HG03045 (cell line): ENCODE measurements around the gene AKAP13.
A peak's percentile ranks its signal among the peaks of the same experiment; 100 is the strongest.
"Not testable (repeated sequence)": the region's sequence is repeated elsewhere in the genome, so short reads cannot be mapped to it uniquely, and the experiment has no call there.

ENCODE experiments used
- ATAC-seq: cut with Tn5 transposase; IDR thresholded peaks from one replicate; pipeline ENCODE4 v1.9.1; 2021; ENCODE audit warnings: mild to moderate bottlenecking, moderate library complexity; ENCODE audit not compliant: unreplicated experiment

Gene AKAP13

DNA sequence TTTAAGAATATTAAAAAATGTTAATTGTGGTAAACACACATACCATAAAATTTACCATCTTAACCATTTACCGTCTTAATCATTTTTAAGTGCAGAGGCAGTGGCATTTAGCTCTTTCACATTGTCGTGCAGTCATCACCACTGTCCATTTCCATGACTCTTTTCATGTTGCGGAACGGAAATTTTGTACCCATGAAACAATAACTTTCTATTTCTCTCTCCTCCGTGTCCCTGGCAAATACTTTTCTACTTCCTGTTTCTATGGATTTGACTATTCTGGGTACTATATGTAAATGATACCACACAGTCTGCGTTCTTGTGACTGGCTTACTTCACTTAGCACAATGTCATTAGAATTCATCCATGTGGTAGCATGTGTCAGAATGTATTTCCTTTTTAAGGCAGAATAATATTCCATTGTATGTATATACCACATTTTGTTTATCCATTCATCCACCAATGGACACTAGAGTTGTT is 27.9 kb downstream of the AKAP13 start:
- ATAC-seq: no peak

DNA sequence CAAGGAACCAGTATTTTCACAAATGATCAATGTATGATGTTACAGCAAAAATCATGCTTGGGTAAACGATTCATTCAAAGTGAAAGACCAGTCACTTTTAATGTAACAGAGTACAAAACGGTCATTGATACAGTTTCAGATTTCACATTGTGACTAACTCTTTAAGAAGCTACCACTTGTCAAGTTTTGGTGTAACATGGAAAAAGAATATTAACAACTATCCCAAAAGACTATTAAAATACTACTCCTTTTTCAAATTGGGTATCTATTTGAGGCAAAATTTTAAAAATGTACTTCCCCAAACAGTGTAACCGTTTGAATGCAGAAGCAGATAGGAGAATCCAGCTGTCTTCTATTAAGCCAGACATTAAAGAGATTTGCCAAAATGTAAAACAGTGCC is 31.7 kb downstream of the AKAP13 start:
- ATAC-seq: no peak

DNA sequence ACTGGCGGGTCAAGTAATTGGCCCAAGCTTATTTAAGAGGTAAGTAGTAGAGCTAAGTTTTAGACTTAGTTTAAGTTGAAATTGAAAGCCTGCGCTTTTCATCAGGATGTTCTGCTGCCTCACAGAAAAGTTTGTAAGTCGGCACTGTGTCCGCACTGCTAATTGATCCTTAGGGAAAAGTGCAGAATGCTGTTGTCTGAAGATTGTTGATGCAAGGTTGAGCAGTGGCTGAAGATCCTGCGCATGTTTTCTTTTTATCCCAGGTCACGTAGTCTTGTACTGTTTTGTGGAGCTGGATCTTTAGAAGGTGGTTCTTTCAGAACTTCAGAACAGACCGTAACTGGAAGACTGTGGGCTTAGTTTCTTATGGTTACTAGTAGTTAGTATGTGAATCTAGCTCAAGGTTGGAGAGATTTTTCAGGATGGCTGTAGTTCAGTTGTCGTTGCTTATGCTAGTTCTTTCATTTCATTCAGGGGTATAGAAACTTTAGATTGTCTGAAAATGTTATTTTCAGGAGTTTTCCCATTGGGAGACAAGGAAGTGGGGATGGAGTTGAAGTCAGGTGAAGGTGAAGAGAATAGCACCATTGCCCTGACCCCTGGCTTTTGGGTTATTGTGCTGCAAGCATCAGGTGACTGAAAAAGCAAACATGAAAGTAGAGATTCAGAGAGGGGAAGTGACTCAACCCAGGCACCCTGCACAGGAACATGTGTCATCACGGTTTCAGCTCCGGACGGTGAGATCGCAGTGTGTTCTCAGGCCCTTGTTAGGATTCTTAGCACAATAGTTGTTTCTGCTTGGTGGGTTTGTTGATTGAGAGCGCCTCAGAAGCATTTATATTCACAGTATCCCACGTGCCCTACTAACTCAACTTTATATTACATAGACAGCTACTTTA is 32.8 kb downstream of the AKAP13 start:
- peak; percentile 98 for ATAC-seq

DNA sequence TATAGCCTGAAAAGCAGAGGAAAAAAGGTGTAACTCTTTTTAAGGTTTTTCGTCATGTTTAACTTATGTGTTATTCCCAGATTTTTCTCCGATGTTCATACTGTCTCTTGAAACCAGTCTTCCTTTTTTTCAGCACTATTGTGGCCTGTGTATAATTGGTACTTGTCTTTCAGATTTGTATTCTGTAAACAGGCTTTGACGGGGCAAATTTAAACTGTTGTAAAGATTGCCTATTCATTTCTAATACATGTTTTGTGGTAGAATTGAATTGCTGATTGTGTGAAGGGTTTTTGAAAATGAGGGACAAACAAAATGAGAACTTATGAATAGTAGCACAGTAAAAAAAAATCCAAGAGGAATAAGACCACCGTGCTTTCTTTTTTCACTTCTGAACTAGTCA is 33.6 kb downstream of the AKAP13 start:
- no peak for ATAC-seq

DNA sequence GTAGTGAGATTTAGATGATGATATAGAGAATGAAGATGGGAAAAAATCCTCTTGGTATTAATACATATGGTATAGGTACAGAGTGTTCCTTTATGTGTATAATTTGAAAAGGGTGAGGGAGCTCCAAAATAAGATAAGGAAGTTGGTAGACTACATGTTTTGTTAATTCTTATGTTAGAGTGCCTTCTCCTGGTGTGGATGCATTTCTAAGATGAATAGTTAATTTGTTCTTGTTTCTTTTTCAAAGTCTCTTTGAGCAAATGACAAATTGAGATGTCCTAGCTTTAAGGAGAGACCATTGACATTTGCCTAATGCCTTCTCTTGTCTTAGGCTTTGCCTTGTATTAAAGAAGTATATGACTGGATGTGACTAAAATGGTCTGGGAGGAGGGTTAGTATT is 34.1 kb downstream of the AKAP13 start:
- ATAC-seq: no peak

DNA sequence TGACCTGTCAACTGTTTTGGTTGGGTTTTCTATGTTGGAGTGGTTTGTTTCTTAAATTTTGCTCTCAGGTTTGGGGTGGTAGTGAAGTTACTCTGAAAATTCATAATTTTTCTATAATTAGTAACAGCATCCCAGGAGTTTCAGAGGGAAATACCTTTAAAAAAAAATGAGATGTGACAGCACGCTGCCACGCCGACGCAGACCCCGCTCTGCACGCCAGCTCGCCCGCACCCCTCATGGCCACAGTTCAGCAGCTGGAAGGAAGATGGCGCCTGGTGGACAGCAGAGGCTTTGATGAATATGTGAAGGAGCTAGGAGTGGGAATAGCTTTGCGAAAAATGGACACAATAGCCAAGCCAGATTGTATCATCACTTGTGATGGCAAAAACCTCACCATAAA is 34.6 kb downstream of the AKAP13 start:
- ATAC-seq: no peak

DNA sequence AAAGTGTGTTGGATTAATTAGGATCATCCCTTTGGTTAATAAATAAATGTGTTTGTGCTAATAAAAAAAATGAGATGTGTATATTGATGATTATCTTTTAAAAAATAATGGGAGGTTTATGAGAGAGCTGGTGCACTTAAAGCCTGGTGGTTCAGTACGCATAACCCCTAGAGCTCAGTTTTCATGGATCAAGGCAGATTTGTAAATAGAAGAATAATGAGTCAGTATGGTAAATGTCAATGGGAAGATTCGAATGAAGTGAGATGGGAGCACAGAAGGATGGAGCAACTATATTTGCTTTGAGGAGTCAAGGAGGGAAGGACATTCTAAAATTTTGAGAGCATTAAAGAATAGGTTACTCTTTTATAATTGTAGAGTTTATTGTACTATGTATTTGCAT is 35.4 kb downstream of the AKAP13 start:
- ATAC-seq: no peak

DNA sequence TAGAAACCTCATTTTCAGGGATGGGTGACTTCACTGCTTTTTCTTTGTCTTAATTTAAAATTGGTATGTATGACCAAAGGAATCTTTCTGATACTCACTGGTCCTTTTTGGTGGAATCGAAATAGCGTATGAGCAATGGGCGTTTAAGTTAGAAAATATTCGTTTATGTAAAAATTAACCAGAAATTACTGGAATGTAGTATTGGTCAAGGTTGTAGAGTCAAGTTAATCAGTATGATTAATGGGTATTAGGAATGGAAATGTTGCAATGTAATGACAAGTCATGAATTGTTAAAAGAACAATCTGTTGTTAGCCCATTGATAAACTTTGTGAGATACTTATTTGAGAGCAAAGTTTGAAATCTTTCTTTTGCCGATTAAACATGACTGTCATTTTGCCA is 36.9 kb downstream of the AKAP13 start:
- ATAC-seq: no peak

DNA sequence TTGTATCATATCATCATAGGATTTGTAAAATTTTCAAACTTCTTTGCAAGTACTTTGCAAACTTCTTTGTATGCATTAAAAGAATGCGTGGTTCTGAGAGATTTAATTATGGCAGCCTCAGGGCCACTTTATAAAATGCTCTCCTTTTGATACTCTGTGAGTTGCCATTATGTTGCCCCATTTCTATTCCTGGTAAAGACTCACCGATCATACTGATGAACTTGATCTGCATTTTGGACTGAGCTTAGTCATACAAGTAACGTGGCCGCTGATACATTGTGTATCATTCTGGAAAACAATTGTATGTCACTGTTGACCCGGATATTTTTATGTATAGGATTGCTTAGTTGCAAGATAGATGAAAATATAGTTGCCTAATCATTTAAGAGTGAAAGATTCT is 38.8 kb downstream of the AKAP13 start:
- no peak for ATAC-seq

DNA sequence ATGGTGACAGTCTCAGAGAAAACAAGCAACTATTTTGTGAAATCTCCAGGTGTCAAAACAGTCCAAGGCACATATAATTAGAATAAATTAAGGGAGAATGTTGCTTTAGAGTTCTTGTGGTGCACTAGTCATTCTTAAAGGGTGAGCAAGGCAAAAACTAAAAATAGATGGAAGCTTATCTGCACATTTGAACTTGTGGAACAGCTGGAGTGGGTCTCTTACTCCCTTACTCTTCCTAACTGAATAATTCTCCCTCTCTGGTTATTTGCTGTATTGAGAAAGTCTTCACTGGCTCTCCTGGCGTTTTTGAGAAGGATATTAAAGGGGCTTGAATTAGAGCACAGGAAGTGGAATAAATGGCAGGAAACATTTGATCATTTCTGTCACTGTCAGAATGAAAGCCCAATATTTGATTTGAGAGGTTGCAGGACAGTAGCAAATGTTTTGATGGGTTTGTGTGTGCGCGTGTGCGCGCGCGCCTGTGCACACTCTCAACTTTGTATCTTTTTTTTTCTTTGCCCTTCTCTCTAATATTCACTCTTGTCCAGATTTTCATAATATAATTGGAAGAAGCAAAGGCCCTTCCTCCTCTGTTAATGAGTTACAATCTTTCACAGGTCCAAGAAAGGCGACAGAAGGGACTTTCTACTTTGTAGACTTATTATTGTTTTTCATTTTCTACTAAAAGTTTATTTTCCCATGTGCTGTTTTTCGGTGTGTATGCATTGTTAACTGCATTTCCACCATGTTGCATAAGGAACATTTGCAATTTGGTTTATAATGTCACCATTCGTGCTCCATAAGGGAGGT is 40.9 kb downstream of the AKAP13 start:
- ATAC-seq: no peak

DNA sequence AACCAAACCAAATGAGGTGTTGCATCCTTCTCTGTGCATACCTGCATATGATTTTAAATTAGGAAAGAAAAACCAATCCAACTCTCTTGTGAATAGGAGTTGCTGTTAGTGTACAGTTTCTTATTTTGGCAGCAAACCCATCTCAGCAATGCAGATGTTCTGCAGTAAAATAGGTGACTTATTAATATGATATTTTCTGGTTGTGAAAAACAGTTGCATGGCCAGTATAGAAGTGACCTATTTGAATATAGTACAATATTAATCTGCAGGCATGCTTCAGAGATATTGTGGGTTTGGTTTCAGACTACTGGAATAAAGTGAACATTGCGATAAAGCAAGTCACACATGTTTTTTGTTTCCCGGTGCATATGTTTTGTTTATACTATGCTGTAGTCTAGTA is 42.2 kb downstream of the AKAP13 start:
- no peak for ATAC-seq

DNA sequence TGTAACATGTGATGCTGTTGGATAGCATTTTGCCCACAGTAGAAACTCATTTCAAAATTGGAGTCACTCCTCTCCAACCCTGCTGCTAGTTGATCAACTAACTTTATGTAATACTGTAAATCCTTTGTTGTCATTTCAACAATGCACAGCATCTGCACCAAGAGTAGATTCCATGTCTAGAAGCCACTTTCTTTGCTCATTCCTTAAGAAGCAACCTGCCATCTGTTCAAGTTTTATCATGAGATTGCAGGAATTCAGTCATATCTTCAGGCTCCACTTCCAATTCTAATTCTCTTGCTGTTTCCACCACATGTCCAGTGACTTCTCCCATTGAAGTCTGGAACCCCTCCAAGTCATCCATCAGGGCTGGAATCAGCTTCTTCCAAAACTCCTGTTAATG is 42.9 kb downstream of the AKAP13 start:
- ATAC-seq: no peak

DNA sequence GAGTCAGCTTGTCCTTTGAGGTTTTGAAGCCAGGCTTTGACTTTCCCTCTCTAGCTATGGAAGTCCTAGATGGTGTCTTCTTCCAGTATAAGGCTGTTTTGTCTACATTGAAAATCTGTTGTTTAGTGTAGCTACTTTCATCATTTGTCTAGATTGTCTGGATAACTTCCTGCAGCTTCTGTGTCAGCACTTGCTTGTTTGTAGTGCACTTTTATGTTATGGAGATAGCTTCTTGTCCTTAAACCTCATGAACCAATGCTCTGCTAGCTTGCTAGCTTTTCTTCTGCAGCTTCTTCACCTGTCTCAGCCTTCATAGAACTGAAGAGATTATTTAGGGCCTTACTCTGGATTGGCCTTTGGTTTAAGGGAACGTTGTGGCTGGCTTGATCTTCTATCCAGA is 43.8 kb downstream of the AKAP13 start:
- no peak for ATAC-seq

DNA sequence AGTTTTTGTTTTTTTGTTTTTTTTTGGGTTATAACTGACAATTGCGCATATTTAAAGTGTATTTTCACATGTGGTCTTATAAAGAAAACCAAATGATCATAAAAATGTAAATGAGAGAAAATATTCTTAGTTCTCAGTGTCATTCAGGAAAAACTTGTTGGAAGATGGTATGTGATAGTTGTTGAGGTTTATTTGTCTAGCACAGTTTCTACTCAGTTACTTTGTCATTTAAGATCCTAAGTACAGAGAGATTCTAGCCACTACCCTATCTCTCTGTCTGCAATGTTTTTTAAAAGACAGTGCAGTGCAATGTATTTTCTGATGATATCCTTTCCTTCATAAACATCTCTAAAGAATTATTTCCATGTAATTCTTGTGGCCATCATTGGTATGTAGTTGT is 46.1 kb downstream of the AKAP13 start:
- no peak for ATAC-seq

DNA sequence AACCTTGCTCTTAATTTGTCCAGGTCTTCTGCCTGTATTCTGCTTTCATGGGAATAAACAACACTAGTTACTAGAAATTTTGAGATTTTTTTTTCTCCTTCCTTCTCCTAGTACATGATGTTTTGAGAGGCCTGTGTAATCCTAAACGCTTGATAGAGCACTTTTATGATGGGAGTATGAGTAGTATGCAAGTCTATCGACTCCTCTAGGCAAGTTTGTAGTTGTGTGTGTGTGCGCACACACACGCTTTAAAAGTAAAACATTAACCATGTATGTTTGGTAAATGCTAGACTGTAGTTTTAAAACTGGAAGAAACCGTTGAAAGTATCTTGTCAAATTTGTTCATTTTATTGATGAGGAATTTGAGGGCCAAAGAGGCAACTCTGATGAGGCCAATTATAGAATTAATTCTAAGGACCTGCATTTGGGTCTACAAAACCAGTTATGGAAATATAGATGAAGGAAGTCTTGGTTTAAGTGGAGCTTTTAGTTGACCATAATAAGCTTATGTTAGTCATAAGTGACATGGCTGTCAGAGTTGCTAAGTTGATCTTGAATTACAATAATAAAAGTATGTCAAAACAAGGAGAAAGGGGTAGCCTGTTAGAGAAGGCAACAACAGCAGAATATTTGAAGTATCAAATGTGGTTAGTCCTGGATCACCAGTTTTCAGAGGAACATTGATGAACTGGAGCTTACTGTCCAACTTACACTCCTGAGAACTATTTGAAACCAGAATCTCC is 47.1 kb downstream of the AKAP13 start:
- no peak for ATAC-seq

DNA sequence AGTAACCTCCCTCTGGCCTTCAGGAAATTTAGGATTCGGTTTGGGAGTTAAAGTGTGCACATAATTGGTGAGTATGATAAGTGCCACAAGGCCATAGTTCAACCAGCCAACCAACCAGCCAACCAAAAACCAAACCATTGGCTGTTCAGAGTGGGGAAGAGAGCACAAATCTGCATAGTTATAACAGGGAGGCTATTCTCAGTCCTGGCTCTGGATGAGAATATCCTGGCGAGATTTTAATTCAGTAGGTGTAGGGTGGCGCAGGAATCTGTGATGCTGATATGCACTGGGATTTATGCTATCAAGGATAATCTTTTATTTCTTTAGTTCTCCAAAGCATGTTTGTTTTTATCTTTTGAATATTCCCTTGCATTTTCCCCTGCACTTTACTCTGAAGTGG is 49.1 kb downstream of the AKAP13 start:
- no peak for ATAC-seq

DNA sequence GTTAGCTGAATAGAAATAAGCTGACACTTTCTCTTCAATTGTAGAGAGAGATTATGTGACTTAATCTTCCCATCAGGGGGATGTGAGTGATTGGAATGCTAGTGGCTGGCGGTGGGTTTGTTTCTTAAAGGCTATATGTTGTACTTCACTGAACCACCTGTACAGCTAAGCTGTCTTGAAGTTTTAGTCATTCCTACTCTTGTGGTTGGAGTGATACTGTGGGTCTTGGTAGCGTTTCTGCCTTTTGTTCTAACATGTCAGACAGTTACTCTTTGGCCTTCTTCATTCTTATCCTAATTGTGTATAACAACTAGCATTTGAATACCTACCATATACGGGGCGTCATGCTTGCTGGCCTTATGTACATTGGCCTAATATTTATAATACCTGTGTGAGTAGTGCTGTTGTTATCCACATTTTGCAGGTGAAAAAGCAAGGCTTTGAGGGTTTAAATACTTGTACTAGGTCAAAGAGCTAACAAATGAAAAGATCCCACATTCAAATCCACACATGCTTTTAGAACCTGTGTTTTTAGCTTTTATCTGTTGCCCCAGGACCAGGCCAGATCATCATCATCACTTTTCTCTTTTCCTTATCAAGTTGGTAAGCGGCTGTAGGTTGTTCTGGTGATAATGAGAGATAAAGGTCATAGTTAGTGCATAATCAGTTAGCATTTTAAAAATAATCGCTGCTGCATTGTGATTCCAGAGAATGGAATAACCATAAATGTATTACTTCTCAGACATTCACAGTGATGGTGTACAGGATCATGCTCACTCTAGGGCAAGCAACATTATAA is 50.2 kb downstream of the AKAP13 start:
- peak; percentile 87 for ATAC-seq

DNA sequence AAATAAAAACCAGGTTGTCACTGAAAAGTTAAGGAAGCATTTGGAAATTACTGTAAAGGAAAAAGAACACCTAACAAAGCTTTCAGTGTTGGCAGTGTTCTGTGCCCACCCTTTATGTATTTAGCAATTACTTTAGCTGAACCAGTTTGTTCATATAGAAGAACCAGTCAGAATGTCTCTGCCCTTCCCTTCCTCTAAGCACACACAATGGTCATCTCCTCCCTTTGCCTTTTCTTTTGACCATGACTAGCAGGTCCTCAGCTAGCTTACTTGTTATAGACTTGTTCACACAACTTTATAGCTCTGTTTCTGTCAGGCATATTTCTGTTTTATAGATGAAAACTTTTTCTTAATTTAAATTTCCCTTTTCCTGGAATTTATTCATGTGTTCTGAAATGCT is 59.6 kb downstream of the AKAP13 start:
- no peak for ATAC-seq

DNA sequence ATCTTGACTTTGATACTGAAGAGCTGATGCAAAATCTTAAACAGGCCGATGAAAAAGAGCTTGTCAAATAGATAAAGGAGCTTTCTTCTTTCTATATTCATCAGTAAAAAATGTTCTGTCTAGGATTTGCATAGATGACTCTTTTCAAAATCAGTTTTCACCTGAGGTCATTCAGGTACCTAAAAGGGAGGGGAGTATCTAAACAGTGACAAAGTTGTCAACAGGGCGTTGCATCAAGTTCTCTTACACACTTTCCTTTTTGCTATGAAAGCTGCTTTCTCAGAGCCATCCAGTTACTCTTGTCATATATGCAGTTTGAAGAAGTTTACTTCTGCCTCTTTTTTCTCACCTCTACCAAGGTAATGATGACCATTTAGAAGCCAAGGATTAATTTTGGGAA is 60.0 kb downstream of the AKAP13 start:
- peak; percentile 60 for ATAC-seq

DNA sequence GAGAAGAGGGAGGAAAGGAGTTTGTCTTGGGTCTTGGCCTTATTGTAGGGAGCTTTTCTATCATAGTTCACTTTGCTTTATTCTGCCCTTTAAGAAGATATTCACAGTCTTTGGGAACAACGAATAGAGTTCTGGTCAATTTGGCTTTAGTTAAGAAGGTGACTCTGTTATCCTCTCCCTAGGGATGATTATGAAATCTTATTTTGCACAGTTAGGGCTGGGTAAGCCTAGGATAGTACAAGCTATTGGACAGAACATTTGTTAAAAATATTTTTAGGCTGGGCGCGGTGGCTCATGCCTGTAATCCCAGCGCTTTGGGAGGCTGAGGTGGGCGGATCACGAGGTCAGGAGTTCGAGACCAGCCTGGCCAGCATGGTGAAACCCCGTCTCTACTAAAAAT is 61.5 kb downstream of the AKAP13 start:
- not testable (repeated sequence) for ATAC-seq

DNA sequence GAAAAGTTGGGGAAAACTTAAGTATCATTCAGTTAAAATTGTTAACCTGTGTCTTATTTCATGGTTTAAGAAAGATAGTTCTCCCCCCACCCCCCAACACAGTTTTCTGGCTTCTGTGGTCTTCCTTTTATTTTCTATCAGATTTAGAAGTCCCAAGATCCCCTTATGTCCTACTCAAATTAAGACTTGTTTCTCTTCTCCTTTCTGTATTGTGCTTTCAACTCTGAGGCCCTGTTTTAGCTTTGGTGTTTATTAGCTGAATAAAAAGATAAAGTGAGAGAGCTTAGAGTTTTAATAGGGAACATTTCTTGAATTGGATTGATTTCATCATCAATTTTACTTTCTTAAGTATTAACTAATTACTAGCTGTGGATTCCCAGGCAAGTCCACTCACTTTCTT is 62.6 kb downstream of the AKAP13 start:
- ATAC-seq: peak; percentile 35
